ENCODE data around the gene DHFR2. TPM values are rescaled to one million over a fixed set of nuclear protein-coding genes. Genes with fewer than 3 reads are reported as not detected.

The DHFR2 gene
- total RNA-seq, 1 experiment from 2014 or later, result 2.6 TPM

DNA sequence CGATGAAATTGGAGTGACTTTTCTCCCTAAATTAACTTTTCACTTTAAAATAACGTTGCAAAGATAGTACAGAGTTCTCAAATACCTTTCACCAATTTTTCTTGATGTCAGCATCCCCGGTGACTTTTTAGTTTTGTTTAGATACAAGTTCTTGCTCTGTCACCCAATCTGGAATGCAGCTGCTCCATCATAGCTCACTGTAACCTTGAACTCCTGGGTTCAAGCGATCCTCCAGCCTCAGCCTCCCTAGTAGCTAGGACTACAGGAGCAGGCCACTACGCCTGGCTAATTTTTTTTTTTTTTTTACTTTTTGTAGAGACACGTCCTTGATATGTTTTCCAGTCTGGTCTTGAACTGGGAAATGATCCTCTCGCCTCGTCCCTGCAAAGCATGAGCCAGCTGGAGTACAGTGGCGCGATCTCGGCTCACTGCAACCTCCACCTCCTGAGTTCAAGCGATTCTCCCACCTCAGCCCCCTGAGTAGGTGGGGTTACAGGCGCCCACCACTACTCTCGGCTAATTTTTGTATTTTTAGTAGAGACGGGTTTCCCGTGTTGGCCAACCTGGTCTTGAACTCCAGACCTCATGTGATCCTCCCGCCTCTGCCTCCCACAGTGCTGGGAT is 892 bp upstream of the DHFR2 start:
- POLR2A ChIA-PET (ENCODE audit: unreplicated experiment), result interaction anchor here (0.5 to 1.1 kb wide), 2 partner anchors 83 to 220 kb away, joined by 3 to 5 read pairs; no protein-coding TSS in a partner anchor
- H3K9me3 ChIP-seq (ENCODE audit: low read length), result no peaks in the 10 kb centered on the region
- TF ChIP-seq, protein P1, sequence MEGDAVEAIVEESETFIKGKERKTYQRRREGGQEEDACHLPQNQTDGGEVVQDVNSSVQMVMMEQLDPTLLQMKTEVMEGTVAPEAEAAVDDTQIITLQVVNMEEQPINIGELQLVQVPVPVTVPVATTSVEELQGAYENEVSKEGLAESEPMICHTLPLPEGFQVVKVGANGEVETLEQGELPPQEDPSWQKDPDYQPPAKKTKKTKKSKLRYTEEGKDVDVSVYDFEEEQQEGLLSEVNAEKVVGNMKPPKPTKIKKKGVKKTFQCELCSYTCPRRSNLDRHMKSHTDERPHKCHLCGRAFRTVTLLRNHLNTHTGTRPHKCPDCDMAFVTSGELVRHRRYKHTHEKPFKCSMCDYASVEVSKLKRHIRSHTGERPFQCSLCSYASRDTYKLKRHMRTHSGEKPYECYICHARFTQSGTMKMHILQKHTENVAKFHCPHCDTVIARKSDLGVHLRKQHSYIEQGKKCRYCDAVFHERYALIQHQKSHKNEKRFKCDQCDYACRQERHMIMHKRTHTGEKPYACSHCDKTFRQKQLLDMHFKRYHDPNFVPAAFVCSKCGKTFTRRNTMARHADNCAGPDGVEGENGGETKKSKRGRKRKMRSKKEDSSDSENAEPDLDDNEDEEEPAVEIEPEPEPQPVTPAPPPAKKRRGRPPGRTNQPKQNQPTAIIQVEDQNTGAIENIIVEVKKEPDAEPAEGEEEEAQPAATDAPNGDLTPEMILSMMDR (conservative IDR thresholded peaks at IDR 0.05; ENCODE audit: low read depth, low read length), result no peak
- TF ChIP-seq EZH2 (IDR thresholded peaks at IDR 0.05; ENCODE audit: low read length, unreplicated experiment), result no peak
- TF ChIP-seq EZH2phosphoT487 (IDR thresholded peaks at IDR 0.05; ENCODE audit: borderline replicate concordance, low read length), result no peak
- peaks cover 23% of the 10 kb centered on the region for H3K79me2 ChIP-seq (ENCODE audit: low read length)
- H2AFZ ChIP-seq (ENCODE audit: low read length), result peak overlapping the region; percentile 86
- peak overlapping the region; percentile 91 for H3K4me2 ChIP-seq (ENCODE audit: low read length)
- H3F3A ChIP-seq (ENCODE audit: low read length, unreplicated experiment), result no peaks in the 10 kb centered on the region
- peak overlapping the region; percentile 91 for H3K4me3 ChIP-seq (ENCODE audit: low read length)
- peak overlapping the region; percentile 96 for H3K9ac ChIP-seq (ENCODE audit: low read length)
- peaks cover 18% of the 10 kb centered on the region for H3K4me1 ChIP-seq (ENCODE audit: insufficient read depth, low read length)
- H3K27me3 ChIP-seq (ENCODE audit: low read length), result no peaks in the 10 kb centered on the region
- H4K20me1 ChIP-seq (ENCODE audit: low read length), result no peaks in the 10 kb centered on the region
- ATAC-seq (no peak; the same call in 1 of the 2 replicates), DNase-seq (no peak)
- BruUV-seq (replicated peaks), result no TSS peak
- peak overlapping the region; percentile 91 for H3K27ac ChIP-seq (ENCODE audit: low read length)
- no peaks in the 10 kb centered on the region for H3K9me2 ChIP-seq (replicated peaks; ENCODE audit: low read length)
- intact Hi-C loops (cut with micrococcal nuclease), result loop anchor here (1.0 kb wide), 2 partner anchors 59 to 83 kb away; partner anchors contain the start of gene ARL13B
- 0 out of 2 replicates have a peak, but pooled peaks cover 7% of the 10 kb centered on the region for H3K36me3 ChIP-seq (ENCODE audit: low read depth, low read length)
- CTCF ChIA-PET, result no interaction called here

DNA sequence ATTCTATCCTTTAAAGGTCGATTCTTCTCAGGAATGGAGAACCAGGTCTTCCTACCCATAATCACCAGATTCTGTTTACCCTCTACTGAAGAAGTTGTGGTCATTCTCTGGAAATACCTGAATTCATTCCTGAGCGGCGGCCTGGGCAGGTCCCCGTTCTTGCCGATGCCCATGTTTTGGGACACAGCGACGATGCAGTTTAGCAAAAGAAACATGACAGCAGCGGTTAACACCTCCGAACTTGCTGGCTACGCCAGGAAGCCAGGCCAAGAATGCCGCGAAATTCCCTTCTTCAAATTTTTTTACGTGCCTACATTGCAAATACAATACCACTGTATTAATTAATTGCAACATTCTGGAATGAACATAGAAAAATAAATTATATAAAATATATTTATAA is 1.4 kb downstream of the DHFR2 start:
- H3K9me3 ChIP-seq (ENCODE audit: low read length), result no peaks in the 10 kb centered on the region
- H2AFZ ChIP-seq (ENCODE audit: low read length), result no peak overlapping the region
- H3K4me2 ChIP-seq (ENCODE audit: low read length), result no peak overlapping the region
- no peaks in the 10 kb centered on the region for H3F3A ChIP-seq (ENCODE audit: low read length, unreplicated experiment)
- H3K9me2 ChIP-seq (replicated peaks; ENCODE audit: low read length), result no peaks in the 10 kb centered on the region
- no peak overlapping the region for H3K27ac ChIP-seq (ENCODE audit: low read length)
- intact Hi-C loops (cut with micrococcal nuclease), result no loop called here
- no peak overlapping the region for H3K4me3 ChIP-seq (ENCODE audit: low read length)
- ATAC-seq (no peak), DNase-seq (no peak)
- CTCF ChIA-PET, result no interaction called here
- peaks cover 23% of the 10 kb centered on the region for H3K79me2 ChIP-seq (ENCODE audit: low read length)
- H3K4me1 ChIP-seq (ENCODE audit: insufficient read depth, low read length), result peaks cover 18% of the 10 kb centered on the region
- BruUV-seq (replicated peaks), result no TSS peak
- TF ChIP-seq EZH2 (IDR thresholded peaks at IDR 0.05; ENCODE audit: low read length, unreplicated experiment) (no peak), EZH2phosphoT487 (IDR thresholded peaks at IDR 0.05; ENCODE audit: borderline replicate concordance, low read length) (no peak)
- TF ChIP-seq, protein P1 (conservative IDR thresholded peaks at IDR 0.05; ENCODE audit: low read depth, low read length), result no peak
- no peaks in the 10 kb centered on the region for H3K27me3 ChIP-seq (ENCODE audit: low read length)
- H3K9ac ChIP-seq (ENCODE audit: low read length), result no peak overlapping the region
- no peaks in the 10 kb centered on the region for H3K36me3 ChIP-seq (ENCODE audit: low read depth, low read length)
- POLR2A ChIA-PET (ENCODE audit: unreplicated experiment), result no interaction called here
- H4K20me1 ChIP-seq (ENCODE audit: low read length), result no peaks in the 10 kb centered on the region

DNA sequence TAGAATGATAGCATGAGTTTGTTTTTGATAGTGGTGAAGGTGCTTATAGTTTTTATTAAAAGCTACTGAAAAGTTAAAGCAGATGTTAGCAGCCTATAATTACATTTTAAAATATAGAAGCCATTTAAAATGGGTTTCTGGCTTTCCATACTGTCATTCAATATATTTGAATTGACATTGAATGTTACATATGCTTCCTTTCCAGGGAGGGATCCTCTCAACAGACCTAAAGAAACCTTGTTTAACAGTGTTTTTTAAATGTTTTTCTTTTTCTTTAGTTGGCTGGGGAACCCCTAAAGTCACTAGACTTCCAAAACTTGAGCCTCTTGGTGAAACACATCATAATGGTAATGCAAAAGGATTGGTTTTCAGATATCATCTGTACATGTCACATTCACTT is 12.2 kb downstream of the DHFR2 start:
- intact Hi-C loops (cut with micrococcal nuclease), result no loop called here
- Histone ChIP-seq H3K9me3 (ENCODE audit: low read length) (no peaks in the 10 kb centered on the region), H3K9ac (ENCODE audit: low read length) (no peak overlapping the region), H2AFZ (ENCODE audit: low read length) (no peak overlapping the region), H3K27ac (ENCODE audit: low read length) (no peak overlapping the region), H3K79me2 (ENCODE audit: low read length) (no peaks in the 10 kb centered on the region), H3K4me3 (ENCODE audit: low read length) (no peak overlapping the region), H3F3A (ENCODE audit: low read length, unreplicated experiment) (no peaks in the 10 kb centered on the region), H3K4me2 (ENCODE audit: low read length) (no peak overlapping the region), H4K20me1 (ENCODE audit: low read length) (no peaks in the 10 kb centered on the region), H3K4me1 (ENCODE audit: insufficient read depth, low read length) (no peaks in the 10 kb centered on the region), H3K27me3 (ENCODE audit: low read length) (no peaks in the 10 kb centered on the region), H3K36me3 (ENCODE audit: low read depth, low read length) (no peaks in the 10 kb centered on the region; the same call in 1 of the 2 replicates), H3K9me2 (replicated peaks; ENCODE audit: low read length) (no peaks in the 10 kb centered on the region)
- ATAC-seq (no peak), DNase-seq (no peak)
- no TSS peak for BruUV-seq (replicated peaks)
- ChIA-PET POLR2A (ENCODE audit: unreplicated experiment) (no interaction called here), CTCF (interaction anchor here (0.6 to 0.9 kb wide), 2 partner anchors 18 to 58 kb away, joined by 3 read pairs; no protein-coding TSS in a partner anchor)
- TF ChIP-seq EZH2phosphoT487 (IDR thresholded peaks at IDR 0.05; ENCODE audit: borderline replicate concordance, low read length), result no peak
- TF ChIP-seq EZH2 (IDR thresholded peaks at IDR 0.05; ENCODE audit: low read length, unreplicated experiment), result no peak
- TF ChIP-seq, protein P1 (conservative IDR thresholded peaks at IDR 0.05; ENCODE audit: low read depth, low read length), result no peak

All from PC-3 (cell line).